K562 (cell line): ENCODE results near the gene DUSP19. TPM values are rescaled to one million over a fixed set of nuclear protein-coding genes. Genes with fewer than 3 reads are reported as not detected.

ENCODE experiments used
- AFF1 ChIP-seq, 2 experiments: fragments of 450-650 bp; IDR thresholded peaks; 2 replicates each; pipeline ENCODE4 v1.6.1; 2018; ENCODE audit warnings: mild to moderate bottlenecking in 2 of 2, low read depth in 1 of 2; ENCODE audit not compliant: partially characterized antibody in 2 of 2
- CHAMP1 ChIP-seq: fragments of 450-650 bp; IDR thresholded peaks from 2 replicates; pipeline ENCODE4 v1.6.1; 2016; ENCODE audit warnings: mild to moderate bottlenecking
- CREB3 ChIP-seq: fragments of 450-650 bp; conservative IDR thresholded peaks from 2 replicates; pipeline ENCODE4 v1.6.1; 2016; ENCODE audit warnings: missing genetic modification characterization, low read depth, mild to moderate bottlenecking, missing compliant biosample characterization, moderate library complexity
- MBD1 ChIP-seq: fragments of 250-450 bp; sonication (Bioruptor Pico); IDR thresholded peaks from 2 replicates; pipeline ENCODE4 v1.8.0; 2022; ENCODE audit warnings: inconsistent platforms
- MLLT1 ChIP-seq, 2 experiments: fragments of 450-650 bp; IDR thresholded peaks; 2 replicates each; pipeline ENCODE4 v1.6.1; 2016
- POLR2AphosphoS2 ChIP-seq: IDR thresholded peaks from 2 replicates; pipeline ENCODE4 v1.6.1; 2012; ENCODE audit warnings: low read length, improper control_type of control experiment
- SETDB1 ChIP-seq: IDR thresholded peaks from one replicate; pipeline ENCODE4 v1.6.1; 2012; ENCODE audit warnings: low read length, control low read depth, inconsistent platforms
- SMARCA5 ChIP-seq: fragments of 450-650 bp; IDR thresholded peaks from 2 replicates; pipeline ENCODE4 v1.6.1; 2016
- SUPT5H ChIP-seq: fragments of 450-650 bp; IDR thresholded peaks from 2 replicates; pipeline ENCODE4 v1.6.1; 2016
- ZNF316 ChIP-seq: fragments of 450-650 bp; IDR thresholded peaks from 2 replicates; pipeline ENCODE4 v1.6.1; 2016
- ZNF589 ChIP-seq: fragments of 200-800 bp; sonication (Bioruptor generic); IDR thresholded peaks from 2 replicates; pipeline ENCODE4 v1.6.1; 2016; ENCODE audit warnings: low read depth, missing genetic modification characterization, missing compliant biosample characterization
- ZNF75A ChIP-seq: fragments of 450-650 bp; formaldehyde crosslinking; IDR thresholded peaks from 2 replicates; pipeline ENCODE4 v1.4.0; 2020; ENCODE audit warnings: mild to moderate bottlenecking
- polyA plus RNA-seq, 8 experiments: library from polyadenylated mRNA; depleted of rRNA in 4 of 8; stranded (reverse) in 5 of 8; unstranded in 3 of 8; fragments of >200 nt; fragmentation: Nextera tagmentation in 2 of 8; fragmentation: Illumina TruSeq in 1 of 8; extraction: Ambion mirVana in 2 of 8; extraction: Trizol in 1 of 8; gene quantifications; 2 replicates each; pipeline versions ENCODE4 v1.2.1 to v1.2.3, GENCODE V29; 2011 to 2014; ENCODE audit warnings: inconsistent platforms in 1 of 8, missing spikeins in 1 of 8
- total RNA-seq, 7 experiments: library from RNA; depleted of rRNA in 6 of 7; stranded (reverse); fragments of >200 nt in 6 of 7; fragmentation: Illumina TruSeq in 2 of 7; extraction: Trizol in 2 of 7; gene quantifications; 2 replicates each; pipeline versions ENCODE4 v1.2.1 to v1.2.3, GENCODE V29; 2011 to 2021; ENCODE audit warnings: low replicate concordance in 1 of 7

Gene DUSP19
- total and polyA plus RNA-seq, 9 of the 15 experiments (the other 6 are each of a cell fraction or from before 2014, with no cell fraction given), result 1.6 to 6.3 (median 3.1) TPM

GRCh38 chr2:183123117-183123958 is 44.8 kb downstream of the DUSP19 start (continued):
- peak in 1 of 2 experiments; percentile 63 for TF ChIP-seq AFF1 (IDR thresholded peaks at IDR 0.05; ENCODE audit: low read depth in 1 of 2, partially characterized antibody in 2 of 2)
- TF ChIP-seq SUPT5H, result no peak
- no peak for TF ChIP-seq SETDB1
- 0 out of 2 replicates have a peak, but pooled peaks have one; percentile 17 for TF ChIP-seq CHAMP1
- peak in 1 of 2 experiments; percentile 83; a peak in 1 of 4 replicates for TF ChIP-seq MLLT1 (IDR thresholded peaks at IDR 0.05)
- TF ChIP-seq MBD1 (CRISPR knock-in tag), result peak; percentile 97
- peak; percentile 66; the same call in 1 of the 2 replicates for TF ChIP-seq ZNF316
- TF ChIP-seq CREB3 (tag), result no peak
- no peak for TF ChIP-seq POLR2AphosphoS2
- 0 out of 2 replicates have a peak, but pooled peaks have one; percentile 21 for TF ChIP-seq SMARCA5
- TF ChIP-seq ZNF75A (CRISPR knock-in tag), result no peak
- TF ChIP-seq ZNF589, result no peak
